Measurements from ENCODE around the gene FDPS. TPM values are rescaled to one million over a fixed set of nuclear protein-coding genes. Genes with fewer than 3 reads are reported as not detected.
"Not testable (repeated sequence)": the region's sequence is repeated elsewhere in the genome, so short reads cannot be mapped to it uniquely, and the experiment has no call there.

FDPS gene
- total RNA-seq, 1 experiment from 2014 or later: 228 TPM

- H3K4me1 ChIP-seq: peaks cover 4% of the 10 kb centered on the region; the same call in 1 of the 2 replicates
- Mint-ChIP-seq H3K4me3 (ENCODE audit: unreplicated experiment) (no peak overlapping the region), H3K9me3 (ENCODE audit: unreplicated experiment) (no peaks in the 10 kb centered on the region), H3K4me1 (ENCODE audit: low read depth, unreplicated experiment) (no peaks in the 10 kb centered on the region), H3K27me3 (ENCODE audit: insufficient read depth, unreplicated experiment) (no peaks in the 10 kb centered on the region), H3K27ac (ENCODE audit: unreplicated experiment) (no peak overlapping the region), H3K36me3 (ENCODE audit: insufficient read depth, unreplicated experiment) (peaks cover 7% of the 10 kb centered on the region)
- H3K27me3 ChIP-seq (replicated peaks; ENCODE audit: control insufficient read depth, insufficient read depth, low read length): no peaks in the 10 kb centered on the region
- POLR2A ChIA-PET: no interaction called here
- CTCF ChIA-PET: interaction anchor here (0.8 kb wide), 1 partner anchor 9 kb away, joined by 3 read pairs; no protein-coding TSS in a partner anchor
- no peak for TF ChIP-seq CTCF (IDR thresholded peaks at IDR 0.05; ENCODE audit: insufficient read depth in 1 of 2, low read depth in 1 of 2, low read length in 1 of 2, severe bottlenecking in 1 of 2, unreplicated experiment in 1 of 2)
- peaks cover 2% of the 10 kb centered on the region; the same call in 1 of the 2 replicates for H3K36me3 ChIP-seq (ENCODE audit: control insufficient read depth, insufficient read depth, low read length)
- no TSS peak for BruUV-seq (replicated peaks)
- DNase-seq: no peak
- no peak overlapping the region for H3K4me3 ChIP-seq (ENCODE audit: low read depth, low read length)
- no peaks in the 10 kb centered on the region for H3K9me3 ChIP-seq
- intact Hi-C loops (cut with micrococcal nuclease; ENCODE audit: unreplicated experiment): no loop called here
Observed at GRCh38 chr1:155285631-155286044, 23.0 kb upstream of the FDPS start.

GRCh38 chr1:155286544-155286943 is 22.1 kb upstream of the FDPS start:
- Histone ChIP-seq H3K27me3 (replicated peaks; ENCODE audit: control insufficient read depth, insufficient read depth, low read length) (no peaks in the 10 kb centered on the region), H3K36me3 (ENCODE audit: control insufficient read depth, insufficient read depth, low read length) (peaks cover 2% of the 10 kb centered on the region; the same call in 1 of the 2 replicates), H3K4me3 (ENCODE audit: low read depth, low read length) (no peak overlapping the region), H3K9me3 (no peaks in the 10 kb centered on the region), H3K4me1 (peaks cover 4% of the 10 kb centered on the region; the same call in 1 of the 2 replicates)
- no peak overlapping the region for H3K4me3 Mint-ChIP-seq (ENCODE audit: unreplicated experiment)
- H3K9me3 Mint-ChIP-seq (ENCODE audit: unreplicated experiment): no peaks in the 10 kb centered on the region
- BruUV-seq (replicated peaks): no TSS peak
- H3K27ac Mint-ChIP-seq (ENCODE audit: unreplicated experiment): no peak overlapping the region
- intact Hi-C loops (cut with micrococcal nuclease; ENCODE audit: unreplicated experiment): no loop called here
- no peak for TF ChIP-seq CTCF (IDR thresholded peaks at IDR 0.05; ENCODE audit: insufficient read depth in 1 of 2, low read depth in 1 of 2, low read length in 1 of 2, severe bottlenecking in 1 of 2, unreplicated experiment in 1 of 2)
- no peak for DNase-seq
- no peaks in the 10 kb centered on the region for H3K27me3 Mint-ChIP-seq (ENCODE audit: insufficient read depth, unreplicated experiment)
- POLR2A ChIA-PET: no interaction called here
- CTCF ChIA-PET: interaction anchor here (0.8 kb wide), 1 partner anchor 10 kb away, joined by 3 read pairs; no protein-coding TSS in a partner anchor
- no peaks in the 10 kb centered on the region for H3K4me1 Mint-ChIP-seq (ENCODE audit: low read depth, unreplicated experiment)
- peaks cover 9% of the 10 kb centered on the region for H3K36me3 Mint-ChIP-seq (ENCODE audit: insufficient read depth, unreplicated experiment)

DNA sequence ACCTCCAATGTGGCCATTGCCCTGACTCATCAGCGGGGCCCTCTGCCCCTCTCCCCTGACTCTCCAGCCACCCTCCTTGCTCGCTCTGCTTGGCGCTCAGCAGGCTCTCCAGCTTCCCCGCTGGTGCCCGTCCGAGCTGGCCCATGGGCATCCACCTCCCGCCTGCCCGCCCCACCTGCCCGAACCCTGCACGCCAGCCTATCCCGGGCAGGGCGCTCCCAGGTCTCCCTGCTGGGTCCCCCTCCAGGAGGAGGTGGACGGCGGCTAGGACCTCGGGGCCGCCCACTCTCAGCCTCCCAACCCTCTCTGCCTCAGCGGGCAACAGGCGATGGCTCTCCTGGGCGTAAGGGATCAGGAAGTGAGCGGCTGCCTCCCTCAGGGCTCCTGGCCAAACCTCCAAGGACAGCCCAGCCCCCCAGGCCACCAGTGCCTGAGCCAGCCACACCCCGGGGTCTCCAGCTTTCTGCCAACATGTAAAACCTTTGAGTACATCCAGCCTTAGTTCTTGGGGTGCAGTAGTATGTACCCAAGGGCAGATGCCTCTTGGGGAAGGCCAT is 20.6 kb upstream of the FDPS start:
- no peaks in the 10 kb centered on the region for H3K4me1 Mint-ChIP-seq (ENCODE audit: low read depth, unreplicated experiment)
- BruUV-seq (replicated peaks): no TSS peak
- CTCF ChIA-PET: interaction anchor here (0.7 kb wide), 1 partner anchor 272 kb away, joined by 3 read pairs; no protein-coding TSS in a partner anchor
- no peaks in the 10 kb centered on the region for H3K27me3 Mint-ChIP-seq (ENCODE audit: insufficient read depth, unreplicated experiment)
- Histone ChIP-seq H3K4me3 (ENCODE audit: low read depth, low read length) (no peak overlapping the region), H3K9me3 (no peaks in the 10 kb centered on the region), H3K27me3 (replicated peaks; ENCODE audit: control insufficient read depth, insufficient read depth, low read length) (no peaks in the 10 kb centered on the region), H3K36me3 (ENCODE audit: control insufficient read depth, insufficient read depth, low read length) (no peaks in the 10 kb centered on the region), H3K4me1 (peaks cover 4% of the 10 kb centered on the region; the same call in 1 of the 2 replicates)
- TF ChIP-seq CTCF (IDR thresholded peaks at IDR 0.05; ENCODE audit: insufficient read depth in 1 of 2, low read depth in 1 of 2, low read length in 1 of 2, severe bottlenecking in 1 of 2, unreplicated experiment in 1 of 2): no peak
- H3K36me3 Mint-ChIP-seq (ENCODE audit: insufficient read depth, unreplicated experiment): peaks cover 4% of the 10 kb centered on the region
- POLR2A ChIA-PET: interaction anchor here (0.7 kb wide), 1 partner anchor 579 kb away, joined by 6 read pairs; no protein-coding TSS in a partner anchor
- intact Hi-C loops (cut with micrococcal nuclease; ENCODE audit: unreplicated experiment): no loop called here
- no peak overlapping the region for H3K4me3 Mint-ChIP-seq (ENCODE audit: unreplicated experiment)
- no peak overlapping the region for H3K27ac Mint-ChIP-seq (ENCODE audit: unreplicated experiment)
- H3K9me3 Mint-ChIP-seq (ENCODE audit: unreplicated experiment): no peaks in the 10 kb centered on the region
- no peak for DNase-seq

DNA sequence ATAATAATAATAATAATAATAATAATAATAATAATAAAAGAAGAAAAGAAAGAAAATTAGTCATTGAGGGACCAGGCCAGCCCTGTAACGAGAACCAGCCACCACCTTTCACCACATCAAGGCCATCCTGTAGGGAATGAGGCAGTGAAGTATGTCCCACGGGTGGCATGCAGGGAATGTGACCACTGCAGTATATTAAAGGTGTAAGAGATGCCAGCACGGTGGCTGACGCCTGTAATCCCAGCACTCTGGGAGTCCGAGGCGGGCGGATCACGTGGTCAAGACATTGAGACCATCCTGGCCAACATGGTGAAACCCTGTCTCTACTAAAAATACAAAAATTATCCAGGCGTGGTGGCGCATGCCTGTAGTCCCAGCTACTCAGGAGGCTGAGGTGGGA is 17.7 kb upstream of the FDPS start:
- H3K4me1 ChIP-seq; DNase-seq; POLR2A ChIA-PET; intact Hi-C loops (cut with micrococcal nuclease; ENCODE audit: unreplicated experiment); H3K4me3 Mint-ChIP-seq (ENCODE audit: unreplicated experiment); H3K36me3 ChIP-seq (ENCODE audit: control insufficient read depth, insufficient read depth, low read length); H3K27ac Mint-ChIP-seq (ENCODE audit: unreplicated experiment); H3K27me3 Mint-ChIP-seq (ENCODE audit: insufficient read depth, unreplicated experiment); H3K9me3 ChIP-seq; H3K36me3 Mint-ChIP-seq (ENCODE audit: insufficient read depth, unreplicated experiment); H3K4me1 Mint-ChIP-seq (ENCODE audit: low read depth, unreplicated experiment); BruUV-seq (replicated peaks); H3K27me3 ChIP-seq (replicated peaks; ENCODE audit: control insufficient read depth, insufficient read depth, low read length); H3K9me3 Mint-ChIP-seq (ENCODE audit: unreplicated experiment); H3K4me3 ChIP-seq (ENCODE audit: low read depth, low read length); CTCF ChIA-PET: not testable (repeated sequence)
